Measurements from ENCODE around the gene USH2A.

USH2A gene

GRCh38 chr1:215786997-215787396, 636.3 kb downstream of the USH2A start:
- CTCF ChIA-PET, result interaction anchor here (1.2 kb wide), 1 partner anchor 76 kb away, joined by 5 read pairs; no protein-coding TSS in a partner anchor
- Histone ChIP-seq H3K9me3 (ENCODE audit: control insufficient read depth, insufficient read depth, low read depth, low read length) (no peaks in the 10 kb centered on the region), H3K4me3 (ENCODE audit: low read depth, low read length) (no peak overlapping the region)

More at GRCh38 chr1:215786997-215787396, 636.3 kb downstream of the USH2A start:
- Histone ChIP-seq H3K36me3 (ENCODE audit: control insufficient read depth in 2 of 2, insufficient read depth in 1 of 2, low read length in 2 of 2) (no peaks in the 10 kb centered on the region), H3K4me1 (ENCODE audit: control insufficient read depth, insufficient read depth, low read length) (no peaks in the 10 kb centered on the region), H3K27ac (ENCODE audit: extremely low read depth, low read depth, low read length) (no peak overlapping the region)
- POLR2A ChIA-PET, result no interaction called here
- TF ChIP-seq ZNF335 (tag by site-specific recombination; conservative IDR thresholded peaks at IDR 0.05) (no peak), ZBTB1 (tag by site-specific recombination; IDR thresholded peaks at IDR 0.05) (no peak), ZNF549 (tag by site-specific recombination; IDR thresholded peaks at IDR 0.05) (no peak), ZNF558 (tag by site-specific recombination; IDR thresholded peaks at IDR 0.05) (no peak), ZBTB49 (tag by site-specific recombination; IDR thresholded peaks at IDR 0.05; ENCODE audit: low read depth) (no peak), ZNF544 (tag by site-specific recombination; IDR thresholded peaks at IDR 0.05) (no peak), ZNF292 (tag by site-specific recombination; IDR thresholded peaks at IDR 0.05; ENCODE audit: borderline replicate concordance, low read depth) (no peak), ZNF518A (tag by site-specific recombination; conservative IDR thresholded peaks at IDR 0.05; ENCODE audit: low read depth) (no peak), ZNF624 (tag by site-specific recombination; IDR thresholded peaks at IDR 0.05) (no peak), KLF8 (tag by site-specific recombination; IDR thresholded peaks at IDR 0.05) (no peak), ZNF366 (tag by site-specific recombination; conservative IDR thresholded peaks at IDR 0.05) (no peak), ZNF302 (tag by site-specific recombination; IDR thresholded peaks at IDR 0.05; ENCODE audit: low read depth) (no peak), KLF16 (tag by site-specific recombination; IDR thresholded peaks at IDR 0.05) (no peak), ZNF175 (tag by site-specific recombination; IDR thresholded peaks at IDR 0.05) (no peak), KLF7 (tag by site-specific recombination; IDR thresholded peaks at IDR 0.05; ENCODE audit: borderline replicate concordance) (no peak)
- TF ChIP-seq, protein P1, sequence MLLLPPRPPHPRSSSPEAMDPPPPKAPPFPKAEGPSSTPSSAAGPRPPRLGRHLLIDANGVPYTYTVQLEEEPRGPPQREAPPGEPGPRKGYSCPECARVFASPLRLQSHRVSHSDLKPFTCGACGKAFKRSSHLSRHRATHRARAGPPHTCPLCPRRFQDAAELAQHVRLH (tag by site-specific recombination; IDR thresholded peaks at IDR 0.05), result no peak
- TF ChIP-seq, protein P2, sequence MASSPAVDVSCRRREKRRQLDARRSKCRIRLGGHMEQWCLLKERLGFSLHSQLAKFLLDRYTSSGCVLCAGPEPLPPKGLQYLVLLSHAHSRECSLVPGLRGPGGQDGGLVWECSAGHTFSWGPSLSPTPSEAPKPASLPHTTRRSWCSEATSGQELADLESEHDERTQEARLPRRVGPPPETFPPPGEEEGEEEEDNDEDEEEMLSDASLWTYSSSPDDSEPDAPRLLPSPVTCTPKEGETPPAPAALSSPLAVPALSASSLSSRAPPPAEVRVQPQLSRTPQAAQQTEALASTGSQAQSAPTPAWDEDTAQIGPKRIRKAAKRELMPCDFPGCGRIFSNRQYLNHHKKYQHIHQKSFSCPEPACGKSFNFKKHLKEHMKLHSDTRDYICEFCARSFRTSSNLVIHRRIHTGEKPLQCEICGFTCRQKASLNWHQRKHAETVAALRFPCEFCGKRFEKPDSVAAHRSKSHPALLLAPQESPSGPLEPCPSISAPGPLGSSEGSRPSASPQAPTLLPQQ (tag by site-specific recombination; IDR thresholded peaks at IDR 0.05), result no peak

Data from HEK293 (cell line).